ENCODE data around the gene CENPN. TPM values are rescaled to one million over a fixed set of nuclear protein-coding genes. Genes with fewer than 3 reads are reported as not detected.

Gene CENPN, protein sequence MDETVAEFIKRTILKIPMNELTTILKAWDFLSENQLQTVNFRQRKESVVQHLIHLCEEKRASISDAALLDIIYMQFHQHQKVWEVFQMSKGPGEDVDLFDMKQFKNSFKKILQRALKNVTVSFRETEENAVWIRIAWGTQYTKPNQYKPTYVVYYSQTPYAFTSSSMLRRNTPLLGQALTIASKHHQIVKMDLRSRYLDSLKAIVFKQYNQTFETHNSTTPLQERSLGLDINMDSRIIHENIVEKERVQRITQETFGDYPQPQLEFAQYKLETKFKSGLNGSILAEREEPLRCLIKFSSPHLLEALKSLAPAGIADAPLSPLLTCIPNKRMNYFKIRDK
- polyA plus RNA-seq (9.3 to 40.9 TPM (median 29.2 TPM) in 3 replicates), polyA minus RNA-seq (8.6 to 18.6 TPM (median 14.8 TPM) in 3 replicates)
- polyA plus RNA-seq (2011; ENCODE audit: low read depth), result 2.0 TPM
- polyA plus RNA-seq (2011; cell fraction: cytosol; rRNA removed), result 11.7 and 30.3 TPM in 2 replicates
- polyA plus RNA-seq (2011; cell fraction: nucleus; rRNA removed), result 7.5 and 8.1 TPM in 2 replicates
- 8.4 and 31.7 TPM in 2 replicates for polyA plus RNA-seq (2012; ENCODE audit: low replicate concordance)
- polyA minus RNA-seq (2011; cell fraction: cytosol; rRNA and poly(A)+ RNA removed), result 12.3 TPM
- polyA minus RNA-seq (2011; cell fraction: nucleus; rRNA and poly(A)+ RNA removed), result 7.1 and 8.8 TPM in 2 replicates

DNA sequence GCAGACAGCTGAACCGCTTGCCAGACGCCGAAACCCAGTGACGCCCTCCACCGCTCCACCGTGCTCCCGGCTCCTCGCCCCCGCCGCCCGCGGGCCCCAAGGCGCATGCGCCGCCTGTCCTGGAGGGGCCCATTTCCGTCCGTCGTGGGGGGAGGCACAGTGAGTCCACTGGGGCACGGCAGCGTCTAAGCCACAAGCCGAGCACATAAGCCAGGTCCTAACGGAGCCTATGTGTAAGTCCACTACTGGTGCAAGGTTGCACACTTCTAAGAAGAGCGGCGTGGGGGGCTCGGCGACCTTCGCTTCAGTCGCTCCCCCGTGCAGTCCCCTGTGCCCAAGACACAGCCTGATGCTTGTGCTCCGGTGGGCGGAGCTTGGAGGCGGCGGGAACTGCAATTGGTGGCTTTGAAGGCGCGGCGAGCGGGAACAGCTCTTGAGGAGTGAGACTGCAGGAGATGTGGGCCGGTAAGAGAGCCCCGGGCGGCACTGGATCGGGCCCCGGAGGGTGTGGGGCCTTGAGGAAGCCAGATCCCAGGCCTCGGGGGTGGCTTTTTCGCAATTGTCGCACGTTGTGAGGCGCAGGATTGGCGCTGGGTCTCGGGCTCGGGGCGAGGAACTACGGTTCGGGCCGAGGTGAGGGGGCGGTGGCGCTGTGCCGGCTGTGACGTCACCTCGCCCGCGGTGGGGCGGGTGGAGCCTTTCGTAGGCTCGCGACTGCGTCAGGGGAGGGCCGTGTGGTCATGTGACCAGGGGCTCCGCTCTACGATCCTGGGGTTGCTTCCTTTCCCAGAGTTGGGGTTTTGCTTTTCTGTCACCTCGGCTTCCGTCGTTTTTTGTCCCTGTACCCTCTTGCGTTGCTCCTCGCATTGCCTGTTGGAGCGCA lies at the start of gene CENPN, which contains the start of gene CMC2:
TSS of gene CENPN (plus strand) at position 402 of the 883 bp plus-strand sequence. CDS start 4,726 bp downstream, outside the sequence.
TSS of gene CMC2 (minus strand) at position 73 of the 883 bp plus-strand sequence. CDS start 9,491 bp downstream, outside the sequence.
- no peak for TF ChIP-seq EZH2 (IDR thresholded peaks at IDR 0.05; ENCODE audit: low read length)
- peak in 1 of 3 experiments; percentile 23 for TF ChIP-seq CTCF (optimal IDR thresholded peaks at IDR 0.05 in 1 of 3, IDR thresholded peaks at IDR 0.05 in 1 of 3, conservative IDR thresholded peaks at IDR 0.05 in 1 of 3; ENCODE audit: extremely low read depth in 1 of 3, insufficient read depth in 2 of 3, low read length in 3 of 3)
- Histone ChIP-seq H3K27ac (ENCODE audit: control insufficient read depth, insufficient read depth, low read length) (peak within 1 kb of the TSS; percentile 99), H3K4me2 (ENCODE audit: control insufficient read depth, extremely low read depth, insufficient read depth, low read depth, low read length) (peak within 1 kb of the TSS; percentile 96), H3K4me1 (ENCODE audit: control insufficient read depth, extremely low read depth, insufficient read depth, low read length) (peaks cover 18% of the 10 kb centered on the region), H3K36me3 (ENCODE audit: control insufficient read depth in 2 of 2, extremely low read depth in 1 of 2, insufficient read depth in 2 of 2, low read length in 2 of 2) (peaks cover 0 to 9% of the 10 kb centered on the region in 2 experiments), H3K4me3 (ENCODE audit: control insufficient read depth in 2 of 3, extremely low read depth in 1 of 3, insufficient read depth in 2 of 3, low read depth in 1 of 3, low read length in 3 of 3) (peak within 1 kb of the TSS; percentile 79 to 90 (median 85)), H3K9ac (ENCODE audit: control insufficient read depth, extremely low read depth, insufficient read depth, low read length) (peak within 1 kb of the TSS; percentile 98), H3K9me3 (ENCODE audit: control insufficient read depth, low read depth, low read length) (no peaks in the 10 kb centered on the region), H3K27me3 (ENCODE audit: control insufficient read depth, extremely low read depth, insufficient read depth, low read length) (no peaks in the 10 kb centered on the region), H3K79me2 (ENCODE audit: control insufficient read depth, insufficient read depth, low read length) (peaks cover 77% of the 10 kb centered on the region), H2AFZ (ENCODE audit: control insufficient read depth, low read length) (peak within 1 kb of the TSS; percentile 99), H3K9me1 (ENCODE audit: control insufficient read depth, extremely low read depth, insufficient read depth, low read length) (peaks cover 3% of the 10 kb centered on the region), H4K20me1 (ENCODE audit: control insufficient read depth, extremely low read depth, insufficient read depth, low read length) (no peaks in the 10 kb centered on the region)
- dilution Hi-C loops (cut with MboI; ENCODE audit: extremely low pct_ligation_motif_present, low sequenced_read_pairs), result no loop called here
- FAIRE-seq (no peak), DNase-seq (ENCODE audit: low read depth, low spot score) (peak; percentile 86)

DNA sequence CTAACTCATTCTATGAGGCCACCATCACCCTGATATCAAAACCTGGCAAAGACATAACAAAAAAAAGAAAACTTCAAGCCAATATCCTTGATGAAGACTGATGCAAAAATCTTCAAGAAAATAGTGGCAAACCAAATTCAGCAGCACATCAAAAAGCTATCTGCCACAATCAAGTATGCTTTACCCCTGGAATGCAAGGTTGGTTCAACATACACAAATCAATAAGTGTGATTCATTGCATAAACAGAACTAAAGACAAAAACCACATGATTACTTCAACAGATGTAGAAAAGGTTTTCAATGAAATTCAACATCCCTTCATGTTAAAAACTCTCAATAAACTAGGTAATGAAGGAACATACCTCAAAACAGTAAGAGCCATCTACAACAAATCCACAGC lies 48.7 kb upstream of the CENPN start:
- H3K27me3 ChIP-seq (ENCODE audit: control insufficient read depth, extremely low read depth, insufficient read depth, low read length), result no peaks in the 10 kb centered on the region
- peaks cover 4% of the 10 kb centered on the region for H3K4me1 ChIP-seq (ENCODE audit: control insufficient read depth, extremely low read depth, insufficient read depth, low read length)
- H2AFZ ChIP-seq (ENCODE audit: control insufficient read depth, low read length), result no peak overlapping the region
- no peak overlapping the region for H3K9ac ChIP-seq (ENCODE audit: control insufficient read depth, extremely low read depth, insufficient read depth, low read length)
- no peak overlapping the region for H3K4me3 ChIP-seq (ENCODE audit: control insufficient read depth in 2 of 3, extremely low read depth in 1 of 3, insufficient read depth in 2 of 3, low read depth in 1 of 3, low read length in 3 of 3)
- H3K79me2 ChIP-seq (ENCODE audit: control insufficient read depth, insufficient read depth, low read length), result no peaks in the 10 kb centered on the region
- dilution Hi-C loops (cut with MboI; ENCODE audit: extremely low pct_ligation_motif_present, low sequenced_read_pairs), result no loop called here
- no peak for FAIRE-seq
- no peaks in the 10 kb centered on the region for H3K36me3 ChIP-seq (ENCODE audit: control insufficient read depth in 2 of 2, extremely low read depth in 1 of 2, insufficient read depth in 2 of 2, low read length in 2 of 2)
- no peak overlapping the region for H3K4me2 ChIP-seq (ENCODE audit: control insufficient read depth, extremely low read depth, insufficient read depth, low read depth, low read length)
- no peak for TF ChIP-seq CTCF (optimal IDR thresholded peaks at IDR 0.05 in 1 of 3, IDR thresholded peaks at IDR 0.05 in 1 of 3, conservative IDR thresholded peaks at IDR 0.05 in 1 of 3; ENCODE audit: extremely low read depth in 1 of 3, insufficient read depth in 2 of 3, low read length in 3 of 3)
- no peak for TF ChIP-seq EZH2 (IDR thresholded peaks at IDR 0.05; ENCODE audit: low read length)
- DNase-seq (ENCODE audit: low read depth, low spot score), result no peak
- H3K9me3 ChIP-seq (ENCODE audit: control insufficient read depth, low read depth, low read length), result no peaks in the 10 kb centered on the region
- no peak overlapping the region for H3K27ac ChIP-seq (ENCODE audit: control insufficient read depth, insufficient read depth, low read length)
- no peaks in the 10 kb centered on the region for H3K9me1 ChIP-seq (ENCODE audit: control insufficient read depth, extremely low read depth, insufficient read depth, low read length)
- H4K20me1 ChIP-seq (ENCODE audit: control insufficient read depth, extremely low read depth, insufficient read depth, low read length), result no peaks in the 10 kb centered on the region

Data from keratinocyte (primary cell).